ENCODE results near the gene NANOS2. TPM values are rescaled to one million over a fixed set of nuclear protein-coding genes. Genes with fewer than 3 reads are reported as not detected.

NANOS2 gene
- total RNA-seq, 2 experiments from 2014 or later, result not detected

- H3K4me3 Mint-ChIP-seq, result no peak overlapping the region
- CTCF ChIA-PET, result interaction anchor here (0.8 to 1.6 kb wide), 2 partner anchors 9 to 10 kb away, joined by 3 to 4 read pairs; no protein-coding TSS in a partner anchor
- DNase-seq, result no peak
- peak overlapping the region; percentile 64 for H3K27ac Mint-ChIP-seq
- POLR2A ChIA-PET, result no interaction called here
- no peaks in the 10 kb centered on the region for H3K9me3 Mint-ChIP-seq
- peaks cover 44% of the 10 kb centered on the region for H3K4me1 Mint-ChIP-seq
- no peaks in the 10 kb centered on the region for H3K36me3 Mint-ChIP-seq (ENCODE audit: low read depth)
- peaks cover 4% of the 10 kb centered on the region for H3K27me3 Mint-ChIP-seq
These were observed 4.1 kb upstream of the NANOS2 start for GRCh38 chr19:45918721-45919120.

GRCh38 chr19:45917421-45918091 is 3.0 kb upstream of the NANOS2 start:
- H3K4me3 Mint-ChIP-seq, result peak overlapping the region; percentile 41
- H3K9me3 Mint-ChIP-seq, result no peaks in the 10 kb centered on the region
- H3K27ac Mint-ChIP-seq, result peak overlapping the region; percentile 85
- peaks cover 7% of the 10 kb centered on the region for H3K27me3 Mint-ChIP-seq
- peak; percentile 47 for DNase-seq
- CTCF ChIA-PET, result interaction anchor here (0.8 to 2.2 kb wide), 2 partner anchors 10 to 14 kb away, joined by 3 to 6 read pairs; no protein-coding TSS in a partner anchor
- H3K4me1 Mint-ChIP-seq, result peaks cover 44% of the 10 kb centered on the region
- POLR2A ChIA-PET, result interaction anchor here (0.6 kb wide), 1 partner anchor 101 kb away, joined by 3 read pairs; no protein-coding TSS in a partner anchor
- no peaks in the 10 kb centered on the region for H3K36me3 Mint-ChIP-seq (ENCODE audit: low read depth)

- POLR2A ChIA-PET, result no interaction called here
- Mint-ChIP-seq H3K36me3 (ENCODE audit: low read depth) (no peaks in the 10 kb centered on the region), H3K4me3 (no peak overlapping the region), H3K27me3 (peaks cover 5% of the 10 kb centered on the region), H3K4me1 (peaks cover 6% of the 10 kb centered on the region), H3K27ac (peak overlapping the region; percentile 16), H3K9me3 (no peaks in the 10 kb centered on the region)
- CTCF ChIA-PET, result no interaction called here
- DNase-seq, result no peak
These were observed 3.3 kb downstream of the NANOS2 start for GRCh38 chr19:45911291-45911690.

GRCh38 chr19:45908956-45909355 is 5.6 kb downstream of the NANOS2 start:
- no peak for DNase-seq
- H3K27ac Mint-ChIP-seq, result no peak overlapping the region
- ChIA-PET CTCF (interaction anchor here (1.5 kb wide), 1 partner anchor 11 kb away, joined by 4 read pairs; no protein-coding TSS in a partner anchor), POLR2A (no interaction called here)
- no peaks in the 10 kb centered on the region for H3K9me3 Mint-ChIP-seq
- peaks cover 7% of the 10 kb centered on the region for H3K27me3 Mint-ChIP-seq
- peaks cover 7% of the 10 kb centered on the region for H3K4me1 Mint-ChIP-seq
- no peaks in the 10 kb centered on the region for H3K36me3 Mint-ChIP-seq (ENCODE audit: low read depth)
- H3K4me3 Mint-ChIP-seq, result no peak overlapping the region

GRCh38 chr19:45906221-45906620 is 8.4 kb downstream of the NANOS2 start:
- Mint-ChIP-seq H3K27ac (no peak overlapping the region), H3K27me3 (peaks cover 4% of the 10 kb centered on the region), H3K36me3 (ENCODE audit: low read depth) (no peaks in the 10 kb centered on the region), H3K4me3 (no peak overlapping the region), H3K4me1 (peaks cover 18% of the 10 kb centered on the region), H3K9me3 (no peaks in the 10 kb centered on the region)
- DNase-seq, result no peak
- POLR2A ChIA-PET, result no interaction called here
- CTCF ChIA-PET, result no interaction called here

GRCh38 chr19:45905011-45905410 is 9.6 kb downstream of the NANOS2 start:
- Mint-ChIP-seq H3K27ac (no peak overlapping the region), H3K9me3 (no peaks in the 10 kb centered on the region), H3K36me3 (ENCODE audit: low read depth) (peaks cover 8% of the 10 kb centered on the region), H3K27me3 (peaks cover 3% of the 10 kb centered on the region), H3K4me1 (peaks cover 28% of the 10 kb centered on the region), H3K4me3 (no peak overlapping the region)
- ChIA-PET CTCF (no interaction called here), POLR2A (no interaction called here)
- DNase-seq, result no peak

GRCh38 chr19:45902651-45903625 is 11.6 kb downstream of the NANOS2 start:
- no peaks in the 10 kb centered on the region for H3K9me3 Mint-ChIP-seq
- DNase-seq, result peak; percentile 99
- peak overlapping the region; percentile 89 for H3K4me3 Mint-ChIP-seq
- ChIA-PET POLR2A (interaction anchor here (0.9 to 1.1 kb wide), 2 partner anchors 17 to 93 kb away, joined by 3 to 4 read pairs; partner anchors contain the start of genes CCDC61 and IRF2BP1), CTCF (interaction anchor here (0.6 to 2.4 kb wide), 8 partner anchors 11 to 134 kb away, joined by 3 to 9 read pairs (median 4); partner anchors contain the start of genes FOXA3, SIX5 and SYMPK)
- peak overlapping the region; percentile 89 for H3K27ac Mint-ChIP-seq
- peaks cover 3% of the 10 kb centered on the region for H3K27me3 Mint-ChIP-seq
- peaks cover 25% of the 10 kb centered on the region for H3K4me1 Mint-ChIP-seq
- peaks cover 21% of the 10 kb centered on the region for H3K36me3 Mint-ChIP-seq (ENCODE audit: low read depth)

- Mint-ChIP-seq H3K27ac (peak within 1 kb of the TSS; percentile 89), H3K36me3 (ENCODE audit: low read depth) (peaks cover 21% of the 10 kb centered on the region), H3K4me1 (peaks cover 25% of the 10 kb centered on the region), H3K4me3 (peak within 1 kb of the TSS; percentile 89), H3K27me3 (peaks cover 3% of the 10 kb centered on the region), H3K9me3 (no peaks in the 10 kb centered on the region)
- CTCF ChIA-PET, result interaction anchor here (0.7 to 2.4 kb wide), 8 partner anchors 11 to 721 kb away, joined by 4 to 6 read pairs (median 4); partner anchors contain the start of genes FOXA3 and SYMPK
- POLR2A ChIA-PET, result interaction anchor here (0.9 to 1.1 kb wide), 2 partner anchors 16 to 94 kb away, joined by 3 to 4 read pairs; partner anchors contain the start of genes CCDC61 and IRF2BP1
- no peak for DNase-seq
These were observed 12.5 kb downstream of the NANOS2 start, which contains the start of gene MYPOP for GRCh38 chr19:45901912-45902650. Gene MYPOP (minus strand): TSS chr19:45902613. CDS start chr19:45901773, 840 bp downstream.

GRCh38 chr19:45901432-45901911 is 13.1 kb downstream of the NANOS2 start:
- peaks cover 3% of the 10 kb centered on the region for H3K27me3 Mint-ChIP-seq
- POLR2A ChIA-PET, result no interaction called here
- peaks cover 25% of the 10 kb centered on the region for H3K4me1 Mint-ChIP-seq
- no peaks in the 10 kb centered on the region for H3K9me3 Mint-ChIP-seq
- H3K27ac Mint-ChIP-seq, result no peak overlapping the region
- peaks cover 21% of the 10 kb centered on the region for H3K36me3 Mint-ChIP-seq (ENCODE audit: low read depth)
- peak; percentile 27 for DNase-seq
- CTCF ChIA-PET, result interaction anchor here (0.8 to 2.4 kb wide), 5 partner anchors 9 to 722 kb away, joined by 3 to 6 read pairs (median 5); no protein-coding TSS in a partner anchor
- peak overlapping the region; percentile 65 for H3K4me3 Mint-ChIP-seq

GRCh38 chr19:45900738-45901431 is 13.7 kb downstream of the NANOS2 start:
- H3K27me3 Mint-ChIP-seq, result peaks cover 3% of the 10 kb centered on the region
- ChIA-PET POLR2A (no interaction called here), CTCF (interaction anchor here (0.9 to 1.6 kb wide), 5 partner anchors 8 to 84 kb away, joined by 3 to 6 read pairs (median 4); partner anchors contain the start of genes FOXA3 and IRF2BP1)
- peaks cover 21% of the 10 kb centered on the region for H3K36me3 Mint-ChIP-seq (ENCODE audit: low read depth)
- H3K4me1 Mint-ChIP-seq, result peaks cover 25% of the 10 kb centered on the region
- H3K4me3 Mint-ChIP-seq, result peak overlapping the region; percentile 65
- H3K9me3 Mint-ChIP-seq, result no peaks in the 10 kb centered on the region
- DNase-seq, result no peak
- H3K27ac Mint-ChIP-seq, result no peak overlapping the region

- no peak for DNase-seq
- ChIA-PET POLR2A (no interaction called here), CTCF (interaction anchor here (1.1 to 1.2 kb wide), 3 partner anchors 14 to 36 kb away, joined by 3 to 4 read pairs (median 3); partner anchors contain the start of genes FOXA3 and IRF2BP1)
- H3K27me3 Mint-ChIP-seq, result peaks cover 3% of the 10 kb centered on the region
- H3K4me3 Mint-ChIP-seq, result peak overlapping the region; percentile 65
- H3K27ac Mint-ChIP-seq, result no peak overlapping the region
- H3K4me1 Mint-ChIP-seq, result peaks cover 25% of the 10 kb centered on the region
- peaks cover 24% of the 10 kb centered on the region for H3K36me3 Mint-ChIP-seq (ENCODE audit: low read depth)
- no peaks in the 10 kb centered on the region for H3K9me3 Mint-ChIP-seq
These were observed 14.5 kb downstream of the NANOS2 start for GRCh38 chr19:45899919-45900589.

Data from activated CD4-positive, alpha-beta T cell treated with anti-CD3 and anti-CD28 coated beads, Interleukin-2, amount 10 ng/mL, durations not matched to agents 7 days and 5 days (primary cell).